HG02885 (cell line): ENCODE results near the gene HOXB4.
A peak's percentile ranks its signal among the peaks of the same experiment; 100 is the strongest.

ENCODE experiments used
- ATAC-seq: cut with Tn5 transposase; IDR thresholded peaks from one replicate; pipeline ENCODE4 v1.9.1; 2021; ENCODE audit warnings: mild to moderate bottlenecking; ENCODE audit not compliant: unreplicated experiment, poor library complexity

The HOXB4 gene

DNA sequence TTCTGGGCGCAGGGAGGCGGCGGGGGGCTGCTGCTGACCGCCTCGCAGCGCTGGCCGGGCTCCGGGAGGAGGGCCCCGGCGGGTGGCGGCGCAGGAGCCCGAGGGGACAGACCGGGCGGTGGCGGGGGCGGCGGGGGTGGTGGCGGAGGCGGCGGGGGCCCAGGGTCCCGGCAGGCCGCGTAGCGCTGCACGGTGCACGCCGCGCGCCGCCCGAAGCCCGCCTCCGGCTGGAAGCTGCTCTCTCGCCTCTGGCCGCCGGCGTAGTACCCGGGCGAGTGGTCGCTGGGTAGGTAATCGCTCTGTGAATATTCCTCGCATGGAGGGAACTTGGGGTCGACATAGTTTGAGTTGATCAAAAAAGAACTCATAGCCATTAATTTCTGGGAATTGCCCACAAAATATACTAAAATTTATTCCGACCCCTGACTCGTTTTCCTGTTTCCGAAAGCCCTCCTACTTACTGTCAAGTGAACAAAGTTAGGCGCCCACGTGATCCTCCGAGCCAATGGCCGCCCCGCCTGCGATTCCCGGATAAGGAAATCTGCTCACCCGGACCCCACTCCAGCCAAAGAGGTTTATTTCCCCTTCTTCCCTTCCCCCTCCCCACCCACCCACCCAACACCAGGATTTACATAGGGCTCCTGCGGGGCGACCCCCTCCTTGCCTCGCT is at the start of gene HOXB4:
Gene HOXB4 (minus strand): TSS at position 405 of the 670 bp plus-strand sequence. CDS start 31 bp downstream, at position 374.
- ATAC-seq = peak; percentile 62

DNA sequence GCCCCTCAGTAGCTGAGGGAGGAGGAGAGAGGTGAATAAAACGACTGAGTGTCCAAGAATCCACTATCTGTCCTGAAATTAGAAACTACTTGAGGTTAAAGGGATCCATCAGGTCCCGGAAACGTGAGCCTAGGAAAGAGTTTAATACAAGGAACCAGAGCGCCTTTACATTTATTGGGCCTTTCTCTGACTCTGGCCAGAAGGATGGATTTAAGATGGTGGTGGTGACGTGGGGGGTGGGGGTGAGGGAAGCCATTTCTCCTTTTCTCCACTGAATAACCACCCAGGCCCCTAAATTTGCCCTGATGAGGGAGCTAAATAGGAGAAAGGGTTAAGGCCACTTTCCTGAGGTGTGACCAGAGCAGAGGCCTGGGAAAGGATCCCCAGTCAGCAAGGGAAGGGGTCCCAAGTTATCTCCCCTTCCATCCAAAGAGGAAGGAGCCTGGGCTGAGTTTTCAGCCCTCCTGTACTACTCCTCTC is 49.0 kb upstream of the HOXB4 start:
- no peak for ATAC-seq

DNA sequence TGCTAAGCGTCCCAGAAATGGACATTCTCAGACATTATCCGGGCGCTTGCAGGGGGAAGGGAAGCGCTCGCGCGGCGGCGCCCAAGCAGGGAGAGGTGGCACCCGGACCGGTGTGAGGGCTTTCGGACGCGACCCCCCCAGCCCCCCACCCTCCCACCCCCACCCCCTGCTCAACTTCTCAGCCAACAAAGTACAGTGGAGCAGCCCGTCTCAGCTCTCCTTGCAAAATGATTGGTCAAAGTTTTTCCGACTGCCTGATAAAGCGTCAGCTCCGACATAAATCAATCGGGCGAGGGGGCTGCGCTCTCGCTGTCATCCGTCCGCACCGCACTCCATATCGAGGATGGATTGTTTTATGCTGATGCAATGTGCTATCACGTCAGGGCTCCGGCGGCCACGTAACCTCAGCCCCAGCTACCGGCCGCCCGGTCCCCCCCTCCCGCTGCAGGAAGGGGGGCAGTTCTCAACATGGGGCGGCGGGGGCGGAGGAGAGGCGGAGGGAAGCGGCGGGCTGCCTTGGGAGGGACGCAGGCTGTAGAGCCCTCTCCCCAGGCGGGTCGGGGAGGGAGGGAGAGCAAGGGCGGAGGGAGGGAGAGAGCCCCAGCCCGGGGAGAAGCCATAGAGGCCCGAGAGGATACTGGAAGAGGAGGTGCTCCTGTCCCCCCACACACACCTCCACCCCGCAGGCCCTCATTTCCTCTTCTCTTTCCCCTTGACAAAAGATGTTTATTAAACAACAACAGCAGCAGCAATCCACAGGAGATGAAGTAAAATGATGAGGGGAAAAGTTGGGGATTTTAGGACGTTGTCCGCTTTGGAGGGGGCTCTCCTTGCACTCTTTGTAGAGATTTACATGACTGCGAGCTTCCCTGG is 48.3 kb upstream of the HOXB4 start, which contains the start of gene HOXB9:
Gene HOXB9 (minus strand): TSS at position 114 of the 873 bp plus-strand sequence. CDS start 89 bp downstream, at position 25.
- no peak for ATAC-seq

DNA sequence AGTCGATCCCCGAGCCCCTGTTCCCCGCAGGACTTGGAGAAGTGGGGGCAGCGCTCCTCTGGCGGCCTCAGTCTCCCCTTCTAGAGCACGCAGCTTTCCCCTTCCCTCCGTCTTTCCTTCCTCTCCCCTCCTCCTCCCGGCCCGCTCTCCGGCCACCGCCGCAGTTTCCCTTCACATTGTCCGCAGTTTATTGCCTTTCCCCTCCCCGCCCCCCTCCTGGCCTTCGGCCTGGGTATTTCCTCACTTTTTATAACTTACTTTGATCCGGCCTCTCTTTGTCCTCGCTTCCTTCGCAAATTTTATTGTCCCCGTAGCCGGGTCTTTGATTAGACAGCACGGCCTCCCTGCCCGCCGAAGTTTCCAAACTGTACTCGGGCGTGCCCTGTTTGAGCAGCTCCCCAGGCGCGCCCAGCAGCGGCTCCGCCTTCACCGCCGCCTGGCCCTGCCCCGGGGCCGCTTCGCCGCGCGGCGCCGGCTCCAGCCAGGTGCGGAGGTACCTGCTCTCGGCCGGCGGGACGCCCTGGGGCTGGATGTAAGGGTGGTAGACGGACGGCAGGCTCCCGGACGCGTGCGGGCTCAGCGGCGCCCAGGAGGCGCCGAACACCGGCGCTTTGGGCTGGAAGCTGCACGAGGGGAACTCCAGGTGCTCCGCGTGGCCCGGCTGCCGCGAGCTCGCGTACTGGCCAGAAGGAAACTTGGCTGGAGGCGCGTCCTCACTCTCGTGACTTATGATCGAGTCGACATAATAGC is 47.5 kb upstream of the HOXB4 start:
- no peak for ATAC-seq

DNA sequence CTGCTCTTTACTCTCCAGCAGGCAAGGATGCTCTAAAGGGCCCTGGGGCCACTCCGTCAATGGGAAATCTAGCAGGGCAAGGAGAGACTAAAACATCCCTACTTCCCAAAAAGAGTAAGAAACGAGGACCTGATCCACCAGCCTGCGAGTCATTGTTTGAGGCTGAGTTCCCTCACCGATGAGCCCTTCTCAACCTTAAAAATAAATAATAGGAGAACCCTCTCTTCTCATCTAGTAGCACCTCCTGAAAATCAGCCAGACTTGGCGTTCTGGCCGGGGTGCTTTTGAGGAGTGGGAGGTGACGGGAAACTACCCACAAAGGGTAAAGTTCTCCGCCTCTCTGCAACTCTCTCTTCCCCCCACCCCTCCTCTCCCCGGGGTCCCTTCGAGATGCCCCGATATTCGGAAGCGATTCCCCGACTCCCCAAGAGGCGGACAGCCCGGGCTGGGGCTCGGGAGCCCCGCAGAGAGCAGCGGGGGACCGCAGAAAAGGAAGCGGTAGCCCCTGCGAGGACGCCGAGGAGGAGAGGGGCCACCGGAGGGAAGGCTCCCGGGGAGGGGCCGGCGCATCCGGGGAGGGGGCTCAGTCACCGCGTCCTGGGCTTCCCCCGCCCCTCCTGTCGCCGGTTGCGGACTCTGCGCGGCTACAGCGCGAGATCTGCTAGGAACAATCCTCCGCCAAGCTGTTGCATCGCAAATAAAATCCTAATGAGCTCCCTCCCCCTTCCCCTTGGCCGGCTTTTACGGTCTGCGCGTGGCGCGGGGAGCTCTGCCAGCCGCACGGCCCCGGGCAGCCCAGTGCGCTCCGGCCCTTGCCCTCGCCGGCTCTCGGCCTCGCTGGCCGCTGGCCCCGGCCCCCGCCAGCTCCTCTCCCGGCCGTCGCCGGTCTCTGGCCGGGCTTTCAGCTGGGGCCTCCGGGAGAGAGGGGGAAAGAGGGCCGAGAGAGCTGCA is 46.7 kb upstream of the HOXB4 start:
- no peak for ATAC-seq

DNA sequence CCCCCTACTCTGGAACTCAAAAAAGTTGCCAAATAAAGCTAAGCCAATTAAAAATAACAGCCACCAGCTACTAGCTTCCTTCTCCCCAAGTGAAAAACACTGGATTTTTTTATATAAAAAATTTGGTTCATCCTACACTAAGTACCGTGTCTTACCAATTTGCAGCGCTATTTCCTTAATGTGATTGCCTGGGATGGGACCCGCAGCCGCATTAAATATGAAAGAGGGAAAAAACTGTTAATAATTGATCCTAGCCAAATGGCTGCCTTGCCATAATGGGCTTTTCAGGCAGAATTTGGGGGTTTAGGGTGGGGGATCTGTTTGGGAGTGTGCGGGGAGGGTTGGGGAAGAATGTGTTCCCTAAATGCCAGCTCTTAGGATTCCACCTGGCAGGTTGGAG is 46.0 kb upstream of the HOXB4 start:
- ATAC-seq = no peak

DNA sequence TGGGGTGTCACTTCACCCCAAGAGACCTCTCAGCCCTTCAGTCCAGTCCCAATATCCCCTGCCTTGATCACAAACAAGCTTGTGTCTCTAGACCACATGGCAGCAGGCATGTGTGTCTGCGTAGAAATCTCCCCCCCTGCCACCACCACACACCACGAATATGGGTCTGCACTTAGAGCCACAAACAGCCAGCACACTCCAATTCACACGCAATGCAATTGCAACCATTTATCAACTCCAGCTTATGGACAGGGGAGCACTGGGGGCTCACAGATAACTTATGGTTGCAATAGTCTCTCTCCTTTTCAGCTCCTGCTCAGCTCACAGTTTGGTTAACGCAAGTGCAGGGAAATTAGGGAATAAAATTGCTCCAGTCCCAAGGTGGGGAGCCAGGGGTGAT is 45.4 kb upstream of the HOXB4 start:
- no peak for ATAC-seq

DNA sequence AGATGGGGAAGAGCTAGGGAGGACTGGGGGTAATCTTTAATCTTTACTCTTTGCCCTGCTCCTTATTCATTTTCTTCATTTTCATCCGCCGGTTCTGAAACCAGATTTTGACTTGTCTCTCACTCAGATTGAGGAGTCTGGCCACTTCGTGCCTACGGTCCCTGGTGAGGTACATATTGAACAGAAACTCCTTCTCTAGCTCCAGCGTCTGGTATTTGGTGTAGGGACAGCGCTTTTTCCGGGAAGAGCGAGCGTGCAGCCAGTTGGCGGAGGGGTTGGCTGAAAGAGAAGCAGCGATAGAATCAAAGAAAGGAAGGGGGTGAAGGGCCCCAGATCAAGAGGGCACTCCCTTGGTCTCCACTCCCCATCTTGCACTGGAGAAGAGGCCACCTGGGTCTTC is 44.7 kb upstream of the HOXB4 start:
- ATAC-seq = no peak

DNA sequence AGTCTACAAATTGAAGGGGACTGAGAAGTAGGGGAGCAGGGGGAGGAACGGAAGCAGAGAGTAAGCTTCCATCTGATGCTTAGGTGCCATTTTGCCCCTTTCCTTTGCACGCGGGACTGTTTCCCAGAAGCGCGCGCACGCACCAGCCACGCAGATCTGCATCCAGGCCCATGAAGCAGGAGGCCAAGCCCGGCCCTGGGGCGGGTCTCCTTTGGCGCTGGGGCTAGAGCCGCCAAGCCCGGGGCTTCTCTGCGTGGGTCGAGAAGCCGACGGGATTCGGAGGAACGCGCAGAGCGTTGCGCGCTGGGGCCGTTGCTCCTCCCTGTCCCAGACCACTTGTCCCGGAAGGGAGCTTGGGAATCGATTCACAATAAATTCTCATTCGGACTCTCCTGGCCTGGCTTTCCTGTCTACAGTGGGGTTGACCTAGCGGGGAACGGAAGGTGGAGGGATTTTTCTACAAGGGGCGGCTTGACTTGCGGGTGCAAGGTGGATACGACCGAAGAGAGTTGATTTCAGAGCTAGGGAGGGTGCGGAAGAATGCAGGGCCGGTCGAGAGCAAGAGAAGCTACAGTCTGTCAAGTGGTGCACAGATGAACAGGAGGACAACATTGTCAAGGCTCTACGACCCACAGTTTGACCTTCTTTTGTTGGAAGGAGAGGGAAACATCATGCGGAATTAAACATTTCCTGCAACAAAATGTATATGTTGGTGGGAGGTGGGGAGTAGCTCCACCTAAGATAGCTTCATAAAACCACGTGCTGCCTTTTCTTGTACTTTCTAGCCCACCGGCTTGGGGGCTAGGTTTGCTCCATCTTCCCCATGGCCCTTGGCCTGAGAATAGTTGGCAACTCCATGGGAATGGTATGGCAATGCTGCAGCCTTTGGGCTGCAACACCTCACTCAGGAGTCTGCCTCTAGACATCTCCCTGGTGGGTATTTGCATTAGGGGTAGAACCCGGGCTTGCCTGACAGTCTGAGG is 43.6 kb upstream of the HOXB4 start:
- no peak for ATAC-seq

DNA sequence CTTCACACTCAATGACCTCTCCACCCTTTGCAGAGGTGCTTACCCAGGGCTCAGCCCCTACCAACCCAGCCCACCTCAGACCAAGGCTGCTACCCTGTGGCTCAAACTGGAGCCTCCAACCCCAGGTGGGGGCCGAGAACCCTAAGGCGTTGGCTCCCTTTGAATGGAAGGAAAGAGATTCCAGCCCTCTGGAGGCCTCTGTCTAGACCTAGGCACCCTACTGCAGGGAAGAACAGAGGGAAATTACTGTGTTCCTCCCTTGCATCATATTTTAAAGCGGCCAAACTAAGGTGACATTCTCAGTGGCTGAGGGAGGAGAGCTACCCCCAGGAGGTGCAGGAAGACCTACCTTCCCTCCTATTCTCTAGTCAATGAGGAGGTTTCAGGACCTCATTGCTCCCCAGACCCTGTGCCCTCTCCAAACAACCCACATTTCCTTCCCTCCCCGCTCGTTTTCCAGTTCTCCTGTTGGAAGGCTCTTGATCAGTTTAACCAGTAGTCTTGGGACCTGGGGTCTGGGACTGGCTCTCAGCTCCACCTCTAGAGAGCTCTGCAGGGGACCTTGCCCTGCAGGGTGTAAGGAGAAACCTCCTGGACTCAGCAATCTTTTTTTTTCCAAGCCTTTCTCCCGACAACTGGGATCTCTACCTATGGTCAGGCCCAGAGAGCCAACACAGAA is 42.5 kb upstream of the HOXB4 start:
- no peak for ATAC-seq

DNA sequence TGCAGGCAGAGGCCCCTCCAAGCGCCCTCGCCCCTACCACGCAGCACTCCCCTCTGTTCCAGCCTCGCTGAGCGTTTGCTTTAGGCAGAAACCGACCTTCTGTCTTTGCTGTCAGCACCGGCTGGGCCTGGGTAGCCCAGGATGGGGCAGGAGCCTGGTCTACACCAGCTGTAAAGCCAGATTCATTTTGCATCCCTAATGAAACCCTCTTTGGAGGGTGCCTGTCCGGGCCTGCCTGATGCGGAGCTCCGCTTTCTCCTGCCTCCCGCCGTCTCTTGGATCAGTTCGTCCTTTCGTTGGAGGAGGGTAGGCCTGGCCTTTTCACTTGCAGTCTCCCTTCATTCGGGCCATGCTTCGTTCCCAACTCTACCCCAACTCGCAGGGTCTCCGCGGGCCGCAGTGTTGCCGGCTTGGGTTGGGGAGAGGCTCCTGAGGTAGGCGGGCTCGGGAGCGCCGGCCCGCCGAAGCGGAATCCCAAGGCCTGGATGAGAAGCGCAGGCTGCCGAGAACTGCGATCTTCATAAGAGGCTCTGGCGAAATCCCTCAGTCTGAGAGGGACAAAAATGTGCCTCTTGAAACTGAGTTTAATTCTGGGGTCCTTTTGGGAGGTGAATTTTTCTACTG is 41.8 kb upstream of the HOXB4 start:
- ATAC-seq = no peak

DNA sequence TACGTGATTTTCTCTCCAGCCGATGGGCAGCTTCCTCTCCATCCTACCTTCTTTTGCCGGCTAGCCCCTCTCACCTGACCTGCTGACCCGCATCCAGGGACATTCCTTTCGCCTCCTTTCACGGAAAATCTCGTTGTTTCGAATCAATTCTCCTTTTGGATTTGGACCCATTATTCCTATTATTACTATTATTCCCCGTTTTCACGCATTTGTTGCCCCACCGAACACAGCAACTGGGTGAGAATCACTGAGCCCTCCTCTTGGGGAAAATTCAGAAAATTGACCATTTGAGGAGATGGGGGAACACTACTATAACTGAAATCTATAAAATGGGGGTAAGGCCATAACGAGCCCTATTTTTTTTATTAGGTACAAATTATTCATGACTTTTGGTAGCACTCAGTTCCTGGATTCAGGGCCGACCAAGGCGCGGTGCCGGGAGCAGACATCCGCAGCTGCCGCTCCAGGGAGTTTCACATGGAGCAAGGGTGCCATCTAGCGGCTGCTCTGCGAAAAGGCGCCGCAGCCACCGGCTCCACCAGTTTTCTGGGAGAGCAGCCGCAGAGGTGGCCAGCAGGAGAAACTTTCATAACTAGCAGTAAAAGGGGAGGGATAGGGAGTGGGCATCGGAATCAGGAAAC is 40.2 kb upstream of the HOXB4 start:
- ATAC-seq = no peak

DNA sequence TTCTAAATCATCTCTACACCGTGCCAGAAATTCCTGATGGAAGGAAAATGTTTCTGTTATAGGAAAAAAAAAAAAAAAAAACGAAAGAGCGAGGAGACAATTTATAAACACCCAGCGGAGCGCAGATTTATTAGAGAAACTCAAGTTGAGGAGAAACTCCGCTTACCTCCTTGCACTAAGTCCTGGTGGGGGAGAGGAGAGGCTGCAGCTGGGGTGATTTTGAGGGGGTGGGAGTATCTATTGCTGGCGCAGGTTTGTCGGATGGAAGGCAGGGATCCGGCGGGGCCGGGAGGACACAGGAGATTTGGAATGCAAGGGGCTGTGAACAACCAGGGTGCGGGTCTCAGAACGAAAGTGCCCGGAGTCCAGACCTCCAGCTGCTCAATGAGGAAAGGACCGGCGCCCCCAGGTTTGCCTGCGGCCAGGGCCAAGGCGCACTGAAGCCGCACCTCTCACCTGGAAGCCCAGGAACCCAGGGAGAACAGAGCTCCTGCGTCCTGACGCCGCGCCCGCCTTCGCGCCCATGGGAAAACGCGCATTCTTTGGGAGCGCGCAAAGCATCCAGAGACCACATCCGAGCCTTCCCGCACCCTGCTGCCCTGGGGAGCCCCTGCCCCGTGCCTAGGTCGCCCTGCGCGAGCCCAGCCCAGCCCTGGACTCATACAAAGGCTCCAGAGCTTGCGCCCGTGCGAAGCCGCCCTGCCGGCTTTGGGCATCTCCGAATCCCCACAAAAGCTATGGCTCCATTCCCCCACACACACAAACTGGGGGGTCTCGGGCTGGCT is 39.5 kb upstream of the HOXB4 start:
- ATAC-seq = no peak

DNA sequence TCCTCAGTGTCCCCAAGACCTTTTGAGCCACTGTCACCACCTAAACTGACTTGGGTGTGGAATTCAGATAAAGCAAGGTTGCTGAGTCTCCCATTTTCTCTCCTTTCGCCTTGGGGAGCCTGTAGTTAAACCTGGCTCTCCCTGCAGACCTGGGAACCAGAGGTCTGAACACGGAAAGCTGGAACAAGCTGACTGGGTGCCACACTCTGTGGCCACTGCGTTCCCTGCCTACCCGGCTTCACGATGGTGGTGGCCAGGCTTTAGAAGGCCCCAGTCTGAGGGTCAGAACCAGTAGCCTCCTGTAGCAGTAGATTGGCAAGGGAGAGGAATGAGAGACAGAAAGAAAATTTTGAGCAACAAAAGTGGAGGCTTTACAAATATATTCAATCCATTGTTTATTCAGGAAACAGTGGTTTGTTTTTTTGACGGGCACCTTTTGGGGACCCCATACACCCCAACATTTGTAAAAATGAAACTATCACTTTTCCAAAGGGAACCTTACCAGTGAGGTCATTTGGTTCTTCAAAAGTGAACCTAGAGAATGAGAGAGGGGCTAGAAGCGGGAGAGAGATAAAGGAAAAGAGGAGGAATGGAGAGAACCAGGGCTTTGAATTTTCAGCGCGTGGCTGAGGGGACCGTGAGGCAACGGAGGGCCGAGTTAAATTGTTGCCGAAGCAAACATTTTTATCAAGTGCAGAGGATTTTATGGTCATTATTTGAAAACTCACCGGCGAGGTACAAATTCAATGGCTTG is 38.7 kb upstream of the HOXB4 start:
- ATAC-seq = no peak

DNA sequence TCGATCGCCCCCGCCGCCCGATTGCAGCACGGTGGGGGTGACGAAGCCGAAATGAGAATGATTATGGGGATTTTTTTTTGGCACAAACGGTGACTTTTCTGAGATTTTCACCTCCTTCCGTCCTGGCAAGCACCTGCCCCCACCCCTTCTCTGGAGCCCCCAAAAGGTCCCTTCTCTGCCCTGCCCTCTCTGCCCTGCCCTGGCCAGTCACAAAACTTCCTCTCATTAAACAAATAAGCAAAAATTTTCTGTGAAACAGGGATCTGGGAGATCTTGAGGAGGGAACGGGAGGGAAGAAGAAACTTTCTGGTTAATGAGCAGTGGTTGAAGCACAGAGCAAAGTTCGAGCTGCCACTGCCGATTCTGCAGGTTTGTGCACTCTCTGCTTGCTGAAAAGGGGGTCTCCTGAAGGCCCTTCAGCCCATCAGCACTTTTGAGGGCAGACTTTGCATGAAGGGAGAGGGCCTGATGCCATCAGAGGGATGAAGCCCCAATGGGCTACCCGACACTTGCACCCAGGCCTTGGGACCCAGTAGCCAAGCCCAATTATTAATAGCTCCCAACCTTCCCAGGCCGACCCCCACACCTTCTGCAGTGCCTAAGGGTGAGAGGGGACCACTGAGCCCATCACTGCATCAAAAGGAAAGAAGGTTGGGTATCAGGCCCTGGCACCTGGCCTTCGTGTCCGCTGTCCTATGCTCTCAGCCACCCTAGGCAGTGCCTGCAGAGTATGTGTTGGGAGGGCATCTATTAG is 38.0 kb upstream of the HOXB4 start:
- no peak for ATAC-seq
